RWPE2 (cell line): ENCODE results near the gene PLEKHJ1.

ENCODE experiments used
- ATAC-seq: fragments of 200-7000 bp; cut with Tn5 transposase; 3 replicates; pipeline ENCODE4 v1.9.1; 2021; ENCODE audit warnings: low read depth
- DNase-seq: peaks from one replicate; pipeline ENCODE4 v3.0.0-alpha.2; 2020; ENCODE audit warnings: low spot score
- H3K27ac ChIP-seq: fragments of 450-650 bp; 2 replicates; pipeline ENCODE4 v1.5.1; 2017; ENCODE audit warnings: mild to moderate bottlenecking; ENCODE audit not compliant: poor library complexity, severe bottlenecking
- H3K27me3 ChIP-seq: fragments of 250-450 bp; sonication (Bioruptor Pico); 2 replicates; pipeline ENCODE4 v1.5.1; 2021; ENCODE audit warnings: mild to moderate bottlenecking, moderate library complexity; ENCODE audit not compliant: insufficient read depth, poor library complexity, severe bottlenecking
- H3K36me3 ChIP-seq: fragments of 250-450 bp; sonication (Bioruptor Pico); 2 replicates; pipeline ENCODE4 v1.5.1; 2020; ENCODE audit warnings: low read depth, mild to moderate bottlenecking, moderate library complexity
- H3K4me1 ChIP-seq: fragments of 250-450 bp; sonication (Bioruptor Pico); 2 replicates; pipeline ENCODE4 v1.5.1; 2021; ENCODE audit warnings: mild to moderate bottlenecking, moderate library complexity; ENCODE audit not compliant: insufficient read depth, poor library complexity, severe bottlenecking
- H3K4me3 ChIP-seq: fragments of 250-450 bp; sonication (Bioruptor Pico); 2 replicates; pipeline ENCODE4 v1.5.1; 2021; ENCODE audit warnings: mild to moderate bottlenecking, moderate library complexity; ENCODE audit not compliant: severe bottlenecking
- H3K9me3 ChIP-seq: fragments of 250-450 bp; sonication (Bioruptor Pico); 2 replicates; pipeline ENCODE4 v1.5.1; 2021; ENCODE audit warnings: mild to moderate bottlenecking, moderate library complexity; ENCODE audit not compliant: severe bottlenecking
- CTCF ChIP-seq: fragments of 450-650 bp; IDR thresholded peaks from one replicate; pipeline ENCODE4 v1.5.1; 2017; ENCODE audit warnings: mild to moderate bottlenecking, moderate library complexity; ENCODE audit not compliant: poor library complexity, severe bottlenecking

PLEKHJ1 gene

GRCh38 chr19:2192862-2193261 is 43.3 kb downstream of the PLEKHJ1 start:
- H3K9me3 ChIP-seq, result no peaks in the 10 kb centered on the region
- H3K27me3 ChIP-seq, result no peaks in the 10 kb centered on the region
- H3K4me1 ChIP-seq, result no peaks in the 10 kb centered on the region
- H3K27ac ChIP-seq, result no peak overlapping the region
- ATAC-seq (no peak), DNase-seq (no peak)
- H3K4me3 ChIP-seq, result no peak overlapping the region
- peaks cover 27% of the 10 kb centered on the region for H3K36me3 ChIP-seq
- no peak for TF ChIP-seq CTCF

GRCh38 chr19:2191456-2192310 is 44.4 kb downstream of the PLEKHJ1 start:
- Histone ChIP-seq H3K4me1 (no peaks in the 10 kb centered on the region), H3K4me3 (no peak overlapping the region), H3K27ac (no peak overlapping the region), H3K27me3 (no peaks in the 10 kb centered on the region), H3K9me3 (no peaks in the 10 kb centered on the region), H3K36me3 (peaks cover 27% of the 10 kb centered on the region)
- TF ChIP-seq CTCF, result no peak
- no peak for ATAC-seq
- DNase-seq, result no peak

GRCh38 chr19:2190848-2191455 is 45.2 kb downstream of the PLEKHJ1 start:
- ATAC-seq, result no peak
- H3K36me3 ChIP-seq, result peaks cover 30% of the 10 kb centered on the region

GRCh38 chr19:2189880-2190279 is 46.2 kb downstream of the PLEKHJ1 start:
- TF ChIP-seq CTCF, result no peak
- Histone ChIP-seq H3K9me3 (no peaks in the 10 kb centered on the region), H3K4me1 (no peaks in the 10 kb centered on the region), H3K27me3 (no peaks in the 10 kb centered on the region), H3K4me3 (no peak overlapping the region), H3K27ac (no peak overlapping the region), H3K36me3 (peaks cover 39% of the 10 kb centered on the region)
- ATAC-seq (no peak), DNase-seq (no peak)

More at GRCh38 chr19:2190848-2191455, 45.2 kb downstream of the PLEKHJ1 start:
- H3K27me3 ChIP-seq, result no peaks in the 10 kb centered on the region
- H3K9me3 ChIP-seq, result no peaks in the 10 kb centered on the region
- TF ChIP-seq CTCF, result no peak
- DNase-seq, result no peak
- H3K4me3 ChIP-seq, result no peak overlapping the region
- no peak overlapping the region for H3K27ac ChIP-seq
- H3K4me1 ChIP-seq, result no peaks in the 10 kb centered on the region
